Body of pancreas (tissue), 4 donors: ENCODE results near the gene FAAH. TPM values are rescaled to one million over a fixed set of nuclear protein-coding genes. Genes with fewer than 3 reads are reported as not detected.

ENCODE experiments used
- ATAC-seq: fragments of 150-250 bp; one replicate; pipeline ENCODE4 v1.9.1; 2016
- DNase-seq, 4 donors: peaks; one replicate each; pipeline ENCODE4 v3.0.0-alpha.2; 2019
- H3K27ac ChIP-seq, 4 donors: fragments of 200-600 bp; sonication (generic); 1 replicate in 3 of 4; 2 replicates in 1 of 4; pipeline versions ENCODE4 v1.5.1 to v1.6.1; 2016 to 2019; ENCODE audit warnings: mild to moderate bottlenecking in 1 of 4, mixed read lengths in 1 of 4, moderate library complexity in 1 of 4
- H3K27me3 ChIP-seq, 2 donors: fragments of 200-600 bp; sonication (generic); one replicate each; pipeline ENCODE4 v1.6.0; 2016; ENCODE audit warnings: mild to moderate bottlenecking in 1 of 2
- H3K36me3 ChIP-seq, 2 donors: fragments of 200-600 bp; sonication (generic); replicated peaks in 1 of 2; 2 replicates each; pipeline ENCODE4 v1.5.1; 2016; ENCODE audit warnings: low read depth in 2 of 2; ENCODE audit not compliant: insufficient read depth in 1 of 2
- H3K4me1 ChIP-seq: fragments of 200-600 bp; sonication (generic); one replicate; pipeline ENCODE4 v1.6.0; 2016
- H3K4me3 ChIP-seq, 2 donors: fragments of 200-600 bp; sonication (generic); 1 replicate in 1 of 2; 2 replicates in 1 of 2; pipeline ENCODE4 v1.5.1; 2016 to 2019
- H3K9me3 ChIP-seq, 3 donors: fragments of 200-600 bp; sonication (generic); 1 replicate in 2 of 3; 2 replicates in 1 of 3; pipeline ENCODE4 v1.5.1; 2016
- POLR2A ChIP-seq, 3 donors: fragments of 450-650 bp; IDR thresholded peaks; one replicate each; pipeline ENCODE4 v1.6.1; 2016; ENCODE audit warnings: antibody characterized with exemption in 3 of 3, mild to moderate bottlenecking in 2 of 3
- WGBS, 2 donors: methylation state at CpG; one replicate each; pipeline ENCODE4 v1.1.5; 2017; 5-methylcytosine and 5-hydroxymethylcytosine counted together
- intact Hi-C: fragments of 100-400 bp; cut with DNase I; formaldehyde crosslinking; loops from one replicate; pipeline ENCODE4 v1.15.1; 2023
- total RNA-seq, 2 donors: library from RNA; depleted of rRNA; stranded (reverse); fragments of >200 nt; gene quantifications; one replicate each; pipeline ENCODE4 v1.1.0, GENCODE V29; 2016
- TF ChIP-seq, protein P1 (sequence below), 7 experiments: fragments of 450-650 bp in 4 of 7; fragments of 200-600 bp in 3 of 7; sonication (generic) in 3 of 7; IDR thresholded peaks; one replicate each; pipeline ENCODE4 v1.5.1; 2016 to 2019; ENCODE audit warnings: antibody characterized with exemption in 7 of 7

FAAH gene
- total RNA-seq, 2 donors from 2014 or later: 47.0 to 86.4 TPM

DNA sequence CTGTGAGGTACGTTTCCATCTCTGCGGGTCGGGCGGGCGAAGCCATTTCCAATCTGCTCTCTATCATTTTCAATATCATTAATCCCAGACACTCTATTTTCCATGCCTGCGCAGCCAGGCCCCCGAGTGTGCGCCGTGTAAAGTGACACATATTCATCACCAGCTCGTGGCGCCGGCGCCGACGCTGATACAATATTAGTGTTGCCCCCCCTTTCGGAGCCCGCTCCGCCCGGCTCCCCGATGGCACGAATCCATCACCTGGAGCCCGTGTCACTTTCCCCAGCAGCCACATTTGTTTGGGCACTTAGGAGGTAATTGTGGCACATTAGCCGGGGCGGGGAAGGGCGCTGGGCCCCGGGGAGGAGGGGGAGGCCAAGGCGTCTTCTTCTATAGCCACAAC lies 61.8 kb downstream of the FAAH start:
- no peaks in the 10 kb centered on the region for H3K9me3 ChIP-seq

DNA sequence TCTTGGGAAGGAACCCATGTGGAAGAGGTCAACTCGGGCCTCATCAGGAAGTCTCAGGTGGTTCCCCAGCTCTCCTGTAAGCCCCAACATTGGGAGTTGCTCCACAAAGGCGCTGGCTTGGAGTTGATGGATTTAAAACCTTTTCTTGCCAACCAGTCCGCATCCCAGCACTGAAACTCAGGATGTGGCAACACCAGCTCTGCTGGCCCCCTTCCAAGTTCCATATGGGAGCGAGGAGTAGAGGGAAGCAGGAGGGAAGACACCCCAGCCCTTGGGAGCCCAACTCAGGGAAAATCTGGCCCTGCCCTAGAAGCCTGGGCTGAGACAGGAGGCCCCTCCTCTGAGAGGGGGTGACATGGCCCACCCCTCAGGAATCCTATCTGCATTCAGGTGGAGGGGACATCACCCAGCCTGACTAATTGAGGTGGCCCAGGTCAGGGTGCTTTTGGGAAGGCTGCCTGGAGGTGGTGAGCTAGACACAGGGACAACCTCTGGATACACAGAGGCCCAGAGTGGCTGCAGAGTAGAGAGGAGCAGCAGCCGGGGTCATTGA lies 62.4 kb downstream of the FAAH start:
- 83 to 87% methylated on average over 3 to 5 of the region's 5 CpGs for WGBS, 2 donors
- ATAC-seq (no peak), DNase-seq (no peak)
- no peak for TF ChIP-seq POLR2A (IDR thresholded peaks at IDR 0.05)
- TF ChIP-seq, protein P1, sequence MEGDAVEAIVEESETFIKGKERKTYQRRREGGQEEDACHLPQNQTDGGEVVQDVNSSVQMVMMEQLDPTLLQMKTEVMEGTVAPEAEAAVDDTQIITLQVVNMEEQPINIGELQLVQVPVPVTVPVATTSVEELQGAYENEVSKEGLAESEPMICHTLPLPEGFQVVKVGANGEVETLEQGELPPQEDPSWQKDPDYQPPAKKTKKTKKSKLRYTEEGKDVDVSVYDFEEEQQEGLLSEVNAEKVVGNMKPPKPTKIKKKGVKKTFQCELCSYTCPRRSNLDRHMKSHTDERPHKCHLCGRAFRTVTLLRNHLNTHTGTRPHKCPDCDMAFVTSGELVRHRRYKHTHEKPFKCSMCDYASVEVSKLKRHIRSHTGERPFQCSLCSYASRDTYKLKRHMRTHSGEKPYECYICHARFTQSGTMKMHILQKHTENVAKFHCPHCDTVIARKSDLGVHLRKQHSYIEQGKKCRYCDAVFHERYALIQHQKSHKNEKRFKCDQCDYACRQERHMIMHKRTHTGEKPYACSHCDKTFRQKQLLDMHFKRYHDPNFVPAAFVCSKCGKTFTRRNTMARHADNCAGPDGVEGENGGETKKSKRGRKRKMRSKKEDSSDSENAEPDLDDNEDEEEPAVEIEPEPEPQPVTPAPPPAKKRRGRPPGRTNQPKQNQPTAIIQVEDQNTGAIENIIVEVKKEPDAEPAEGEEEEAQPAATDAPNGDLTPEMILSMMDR (IDR thresholded peaks at IDR 0.05): no peak
- intact Hi-C loops: no loop called here
- Histone ChIP-seq H3K9me3 (no peaks in the 10 kb centered on the region), H3K27me3 (no peaks in the 10 kb centered on the region), H3K4me1 (no peaks in the 10 kb centered on the region), H3K4me3 (no peak overlapping the region), H3K36me3 (no peaks in the 10 kb centered on the region), H3K27ac (no peak overlapping the region)

More for the DNA sequence above, 61.8 kb downstream of the FAAH start:
- Histone ChIP-seq H3K27me3 (no peaks in the 10 kb centered on the region), H3K4me3 (no peak overlapping the region), H3K27ac (no peak overlapping the region), H3K4me1 (no peaks in the 10 kb centered on the region), H3K36me3 (no peaks in the 10 kb centered on the region)
- DNase-seq (no peak), ATAC-seq (no peak)
- intact Hi-C loops: no loop called here
- TF ChIP-seq, protein P1 (IDR thresholded peaks at IDR 0.05): no peak
- TF ChIP-seq POLR2A (IDR thresholded peaks at IDR 0.05): no peak
- WGBS, 2 donors: 91 to 94% methylated on average over 27 of the region's 27 CpGs

DNA sequence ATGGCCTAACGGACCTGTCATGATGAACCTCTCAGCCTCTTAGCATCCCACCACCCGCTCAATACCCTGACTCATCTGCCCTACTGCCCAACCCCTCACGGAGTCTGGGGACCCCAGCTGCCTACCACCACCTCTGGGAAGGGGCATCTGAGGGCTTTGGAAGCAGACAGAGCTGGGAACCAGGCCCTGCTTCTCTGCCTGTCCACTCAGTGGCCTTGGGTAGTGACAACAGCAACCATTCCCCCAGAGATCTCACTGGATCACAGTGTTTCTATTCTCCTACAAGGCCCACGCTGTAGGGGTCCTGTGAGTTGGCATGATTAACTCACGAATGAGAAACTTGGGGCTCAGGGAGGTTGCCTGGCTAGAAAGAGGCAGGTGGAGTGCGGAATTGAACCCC lies 63.1 kb downstream of the FAAH start:
- H3K4me3 ChIP-seq: no peak overlapping the region
- no peaks in the 10 kb centered on the region for H3K4me1 ChIP-seq
- ATAC-seq: no peak
- no peaks in the 10 kb centered on the region for H3K36me3 ChIP-seq
- DNase-seq: no peak
- TF ChIP-seq, protein P1 (IDR thresholded peaks at IDR 0.05): no peak
- no peak for TF ChIP-seq POLR2A (IDR thresholded peaks at IDR 0.05)
- H3K27me3 ChIP-seq: no peaks in the 10 kb centered on the region
- intact Hi-C loops: no loop called here
- H3K27ac ChIP-seq: no peak overlapping the region
- 81 to 82% methylated on average over 5 to 6 of the region's 6 CpGs for WGBS, 2 donors
- H3K9me3 ChIP-seq: no peaks in the 10 kb centered on the region

DNA sequence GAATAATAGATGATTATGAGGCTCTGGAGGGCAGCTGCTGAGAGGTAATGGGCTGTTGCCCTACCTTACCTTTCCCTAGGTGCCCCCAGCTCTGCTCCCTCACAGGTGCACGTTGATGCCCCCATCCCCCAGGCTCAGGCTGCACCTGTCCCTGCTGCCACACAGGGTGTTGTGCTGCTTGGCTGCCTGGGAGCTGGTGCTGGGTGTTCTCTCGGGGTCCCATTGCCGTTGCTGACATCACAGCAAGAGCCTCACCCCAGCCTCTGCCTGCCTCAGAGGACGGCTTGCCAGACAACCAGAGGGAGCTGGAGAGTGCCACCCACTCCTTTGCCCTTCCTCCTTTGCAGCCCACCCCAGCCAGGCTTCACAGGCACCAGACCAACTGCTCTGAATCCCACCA lies 64.1 kb downstream of the FAAH start:
- intact Hi-C loops: no loop called here
- no peak for ATAC-seq

DNA sequence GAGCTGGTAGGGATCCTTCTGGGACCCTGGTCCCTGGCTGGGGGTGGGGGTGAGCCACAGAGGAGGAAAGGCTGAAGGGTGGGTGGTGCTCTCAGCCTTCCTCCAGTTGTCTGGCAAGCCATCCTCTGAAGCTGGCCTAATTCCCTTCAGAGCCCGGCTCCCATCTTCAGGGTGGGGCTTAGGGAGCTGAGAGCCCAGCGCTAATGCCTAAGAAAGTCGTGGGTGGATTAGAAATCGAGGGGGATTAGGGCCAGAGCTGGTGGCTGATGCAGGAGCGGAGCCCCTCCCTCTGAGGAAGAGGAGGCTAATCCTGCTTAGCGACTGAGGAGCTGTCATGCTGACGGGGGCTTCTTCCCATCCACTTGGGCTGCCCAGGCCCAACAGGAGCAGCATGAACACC lies 64.7 kb downstream of the FAAH start:
- TF ChIP-seq, protein P1 (IDR thresholded peaks at IDR 0.05): no peak
- no peak for TF ChIP-seq POLR2A (IDR thresholded peaks at IDR 0.05)
- ATAC-seq (no peak), DNase-seq (no peak)
- no peaks in the 10 kb centered on the region for H3K4me1 ChIP-seq
- no peak overlapping the region for H3K4me3 ChIP-seq
- 68 to 74% methylated on average over 3 to 7 of the region's 7 CpGs for WGBS, 2 donors
- H3K27ac ChIP-seq: no peak overlapping the region
- H3K27me3 ChIP-seq: no peaks in the 10 kb centered on the region
- no peaks in the 10 kb centered on the region for H3K36me3 ChIP-seq
- H3K9me3 ChIP-seq: no peaks in the 10 kb centered on the region
- intact Hi-C loops: no loop called here

More for the DNA sequence above, 64.1 kb downstream of the FAAH start:
- 51 to 52% methylated on average over 4 of the region's 4 CpGs for WGBS, 2 donors
- no peaks in the 10 kb centered on the region for H3K36me3 ChIP-seq
- DNase-seq: no peak
- TF ChIP-seq POLR2A (IDR thresholded peaks at IDR 0.05): no peak
- TF ChIP-seq, protein P1 (IDR thresholded peaks at IDR 0.05): no peak
- H3K9me3 ChIP-seq: no peaks in the 10 kb centered on the region
- H3K4me1 ChIP-seq: no peaks in the 10 kb centered on the region
- H3K27ac ChIP-seq: no peak overlapping the region
- no peaks in the 10 kb centered on the region for H3K27me3 ChIP-seq
- H3K4me3 ChIP-seq: no peak overlapping the region
